Urinary bladder (tissue), 4 donors: ENCODE results near the gene ADCY7. TPM values are rescaled to one million over a fixed set of nuclear protein-coding genes. Genes with fewer than 3 reads are reported as not detected.

Source experiments
- DNase-seq: peaks from one replicate; pipeline ENCODE4 v3.0.0-alpha.2; 2015; ENCODE audit errors: extremely low spot score
- H3K27ac ChIP-seq: one replicate; pipeline ENCODE4 v1.5.1; 2013; ENCODE audit warnings: low read depth, mild to moderate bottlenecking, moderate library complexity
- H3K36me3 ChIP-seq: one replicate; pipeline ENCODE4 v1.6.1; 2013; ENCODE audit warnings: mild to moderate bottlenecking, moderate library complexity; ENCODE audit not compliant: insufficient read depth
- H3K4me1 ChIP-seq: one replicate; pipeline ENCODE4 v1.6.1; 2013; ENCODE audit warnings: mild to moderate bottlenecking, moderate library complexity; ENCODE audit not compliant: insufficient read depth
- H3K4me3 ChIP-seq: one replicate; pipeline ENCODE4 v1.5.1; 2013; ENCODE audit warnings: low read depth, low read length
- WGBS: extraction: QIAGEN DNeasy Blood & Tissue Kit; methylation state at CpG from one replicate; pipeline ENCODE4 v1.1.7; 2013; 5-methylcytosine and 5-hydroxymethylcytosine counted together
- polyA plus RNA-seq: library from polyadenylated mRNA; stranded (reverse); fragments of 200-250 nt; gene quantifications from one replicate; pipeline ENCODE4 v1.2.3, GENCODE V29; 2013
- small RNA-seq: library from RNA; depleted of rRNA; stranded (forward); fragments of <200 nt; gene quantifications from one replicate; pipeline ENCODE3, GENCODE V24; 2014
- total RNA-seq: library from RNA; depleted of rRNA; stranded (reverse); fragments of >200 nt; gene quantifications from one replicate; pipeline ENCODE4 v1.2.3, GENCODE V29; 2014
- donor health status: healthy with polysubstance abuse.
- donor health status: healthy.

ADCY7 gene
- total and polyA plus RNA-seq, 2 donors, result 8.9 to 14.2 TPM

DNA sequence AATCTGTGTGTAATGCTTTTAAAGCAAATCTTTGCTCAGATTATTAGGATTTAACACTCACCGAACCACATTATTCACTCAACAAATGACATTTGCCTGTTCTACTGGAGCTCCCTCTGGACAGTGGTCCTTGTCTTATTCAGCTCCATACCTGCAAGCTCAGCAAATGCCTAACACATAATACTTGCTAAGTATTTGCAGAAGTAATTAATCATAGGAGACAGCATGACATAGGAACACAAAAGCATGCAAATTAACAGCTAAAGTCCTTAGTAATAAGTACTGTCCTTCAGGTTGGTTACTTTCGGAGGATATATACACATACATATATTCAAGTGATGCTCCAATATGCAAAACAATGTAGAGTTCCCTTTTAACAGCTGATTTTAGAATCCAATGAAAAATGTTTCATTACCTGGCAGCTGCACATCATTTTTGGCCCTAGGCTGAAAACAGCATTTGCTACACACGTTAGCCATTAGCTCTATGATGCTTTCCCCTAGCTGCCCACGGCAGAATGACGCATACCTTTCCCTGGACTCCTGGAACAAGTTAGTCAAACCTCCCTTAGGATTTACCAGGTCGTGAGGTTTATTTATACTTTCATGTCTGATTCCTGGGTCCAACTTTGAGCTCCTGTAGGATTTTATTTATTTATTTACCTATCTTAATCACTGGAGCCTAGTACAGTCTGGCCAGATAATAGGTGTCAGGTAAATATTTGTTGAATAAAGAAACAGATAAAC, 93.9 kb downstream of the ADCY7 start:
- Histone ChIP-seq H3K36me3 (peaks cover 5% of the 10 kb centered on the region), H3K27ac (no peak overlapping the region), H3K4me1 (no peaks in the 10 kb centered on the region), H3K4me3 (no peak overlapping the region)
- DNase-seq, result no peak
- WGBS, result 74% methylated on average over 6 of the region's 6 CpGs

DNA sequence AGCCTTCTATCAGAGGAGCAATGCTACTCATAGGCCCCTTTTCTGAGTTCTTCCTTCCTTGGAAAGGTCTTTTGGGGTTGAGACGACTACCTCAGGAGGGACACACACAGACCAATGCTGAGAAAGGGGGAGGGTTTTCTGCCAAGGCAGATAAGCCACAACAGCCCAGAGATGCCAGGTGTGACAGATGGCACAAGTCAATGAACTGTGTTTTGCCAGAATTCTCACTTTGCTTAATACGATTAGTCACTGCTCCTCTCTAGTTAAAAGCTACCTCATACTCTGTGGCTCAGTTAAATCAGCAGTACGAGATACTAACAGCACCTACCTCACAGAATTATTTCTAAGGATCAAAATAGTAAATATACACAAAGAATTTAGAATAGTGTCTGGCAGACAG, 94.4 kb downstream of the ADCY7 start:
- H3K4me1 ChIP-seq, result no peaks in the 10 kb centered on the region
- H3K4me3 ChIP-seq, result no peak overlapping the region
- peaks cover 6% of the 10 kb centered on the region for H3K36me3 ChIP-seq
- DNase-seq, result no peak
- no peak overlapping the region for H3K27ac ChIP-seq
- WGBS, result 75% methylated on average over 3 of the region's 3 CpGs

DNA sequence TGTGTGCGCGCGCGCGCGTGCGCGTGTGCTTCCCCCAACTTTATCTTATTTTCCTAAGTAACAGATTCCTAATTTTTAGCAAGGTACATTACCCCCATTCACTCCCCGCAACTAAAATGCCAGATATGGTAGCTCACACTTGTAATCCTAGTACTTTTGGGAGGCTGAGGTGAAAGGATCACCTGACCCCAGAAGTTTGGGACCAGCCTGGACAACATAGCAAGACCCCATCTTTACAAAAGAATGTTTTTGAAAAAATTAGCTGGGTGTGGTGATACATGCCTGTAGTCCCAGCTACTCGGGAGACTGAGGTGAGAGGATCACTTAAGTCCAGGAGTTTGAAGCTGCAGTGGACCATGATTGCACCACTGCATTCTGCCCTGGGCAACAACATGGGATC, 97.3 kb downstream of the ADCY7 start:
- no peaks in the 10 kb centered on the region for H3K4me1 ChIP-seq
- H3K4me3 ChIP-seq, result no peak overlapping the region

DNA sequence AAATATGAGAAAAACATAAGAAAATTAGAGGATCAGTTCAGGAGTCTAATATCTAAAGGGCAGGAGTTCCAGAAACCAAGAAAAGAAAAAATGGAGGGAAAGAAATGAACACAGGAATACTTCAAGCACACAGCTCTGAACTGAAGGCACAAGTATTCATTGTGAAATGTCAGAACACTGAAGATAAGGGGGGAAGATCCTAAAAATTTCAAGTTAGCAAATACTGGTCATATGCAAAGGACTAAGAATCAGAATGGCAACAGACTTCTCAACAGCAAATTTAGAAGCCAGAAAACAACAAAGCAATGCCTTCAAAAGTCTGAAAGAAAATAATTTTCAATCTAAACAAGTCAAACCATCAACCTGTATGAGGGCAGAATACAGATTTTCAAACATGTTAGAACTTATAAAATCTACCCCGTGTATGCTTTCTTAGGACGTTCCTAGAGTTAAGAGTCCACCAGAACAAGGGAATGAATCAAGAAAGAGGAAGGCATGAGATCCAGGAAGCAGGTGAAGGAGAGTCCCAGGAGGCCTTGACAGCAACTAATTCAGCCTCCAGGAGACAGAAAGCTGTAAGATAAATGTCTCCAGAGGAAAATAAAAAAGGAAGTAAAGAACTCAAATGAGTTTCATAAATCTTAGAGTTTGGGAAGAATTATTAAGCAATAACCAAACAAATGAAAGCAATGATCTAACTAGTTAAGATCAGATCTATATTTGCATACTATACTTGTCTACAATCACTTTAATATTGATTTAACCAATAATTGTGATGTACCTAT, 99.6 kb downstream of the ADCY7 start:
- H3K4me1 ChIP-seq, result no peaks in the 10 kb centered on the region
- H3K27ac ChIP-seq, result no peak overlapping the region
- 62% methylated on average over 2 of the region's 2 CpGs for WGBS
- no peak overlapping the region for H3K4me3 ChIP-seq
- H3K36me3 ChIP-seq, result peaks cover 6% of the 10 kb centered on the region
- DNase-seq, result no peak

More for the DNA sequence above, 97.3 kb downstream of the ADCY7 start:
- Histone ChIP-seq H3K36me3 (peaks cover 6% of the 10 kb centered on the region), H3K27ac (no peak overlapping the region)
- DNase-seq, result no peak
- WGBS, result 92% methylated on average over 10 of the region's 10 CpGs

Small RNA genes lying within 50 kb of the gene (small RNA-seq; reads per million reads assigned to genes)
- not detected for gene MIR6771

Other genes starting within 250 kb of the ADCY7 start
- 39.3 TPM for gene CNEP1R1, start 241.3 kb upstream of the ADCY7 start, total RNA-seq
- 8.6 TPM for gene CNEP1R1, start 241.3 kb upstream of the ADCY7 start, polyA plus RNA-seq
- 19.4 TPM for gene HEATR3, start 200.6 kb upstream of the ADCY7 start, total RNA-seq
- 7.4 TPM for gene HEATR3, start 200.6 kb upstream of the ADCY7 start, polyA plus RNA-seq
- gene TENT4B, start 113.2 kb upstream of the ADCY7 start, total RNA-seq, result 19.4 TPM
- 9.0 TPM for gene TENT4B, start 113.2 kb upstream of the ADCY7 start, polyA plus RNA-seq
- 45.9 TPM for gene BRD7, start 102.4 kb downstream of the ADCY7 start, total RNA-seq
- 48.1 TPM for gene BRD7, start 102.4 kb downstream of the ADCY7 start, polyA plus RNA-seq